ENCODE data around the gene IQCE.
A peak's percentile ranks its signal among the peaks of the same experiment; 100 is the strongest.

IQCE gene

GRCh38 chr7:2638224-2638991 lies 79.6 kb downstream of the IQCE start:
- no peak for DNase-seq (ENCODE audit: low spot score)
- ChIA-PET POLR2A (ENCODE audit: low non-redundant PET) (no interaction called here), CTCF (no interaction called here)
- H3K27ac ChIP-seq: peak overlapping the region; percentile 96
- TF ChIP-seq, protein P1, sequence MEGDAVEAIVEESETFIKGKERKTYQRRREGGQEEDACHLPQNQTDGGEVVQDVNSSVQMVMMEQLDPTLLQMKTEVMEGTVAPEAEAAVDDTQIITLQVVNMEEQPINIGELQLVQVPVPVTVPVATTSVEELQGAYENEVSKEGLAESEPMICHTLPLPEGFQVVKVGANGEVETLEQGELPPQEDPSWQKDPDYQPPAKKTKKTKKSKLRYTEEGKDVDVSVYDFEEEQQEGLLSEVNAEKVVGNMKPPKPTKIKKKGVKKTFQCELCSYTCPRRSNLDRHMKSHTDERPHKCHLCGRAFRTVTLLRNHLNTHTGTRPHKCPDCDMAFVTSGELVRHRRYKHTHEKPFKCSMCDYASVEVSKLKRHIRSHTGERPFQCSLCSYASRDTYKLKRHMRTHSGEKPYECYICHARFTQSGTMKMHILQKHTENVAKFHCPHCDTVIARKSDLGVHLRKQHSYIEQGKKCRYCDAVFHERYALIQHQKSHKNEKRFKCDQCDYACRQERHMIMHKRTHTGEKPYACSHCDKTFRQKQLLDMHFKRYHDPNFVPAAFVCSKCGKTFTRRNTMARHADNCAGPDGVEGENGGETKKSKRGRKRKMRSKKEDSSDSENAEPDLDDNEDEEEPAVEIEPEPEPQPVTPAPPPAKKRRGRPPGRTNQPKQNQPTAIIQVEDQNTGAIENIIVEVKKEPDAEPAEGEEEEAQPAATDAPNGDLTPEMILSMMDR (conservative IDR thresholded peaks at IDR 0.05; ENCODE audit: low read depth): no peak

- TF ChIP-seq, protein P1 (conservative IDR thresholded peaks at IDR 0.05; ENCODE audit: low read depth): no peak
- no peak for DNase-seq (ENCODE audit: low spot score)
- peak overlapping the region; percentile 96 for H3K27ac ChIP-seq
- CTCF ChIA-PET: interaction anchor here (0.7 kb wide), 1 partner anchor 12 kb away, joined by 3 read pairs; no protein-coding TSS in a partner anchor
- POLR2A ChIA-PET (ENCODE audit: low non-redundant PET): no interaction called here
Observed at GRCh38 chr7:2639181-2639681, 80.5 kb downstream of the IQCE start.

- CTCF ChIA-PET: interaction anchor here (0.7 kb wide), 1 partner anchor 12 kb away, joined by 3 read pairs; no protein-coding TSS in a partner anchor
- no peak for DNase-seq (ENCODE audit: low spot score)
- POLR2A ChIA-PET (ENCODE audit: low non-redundant PET): no interaction called here
- TF ChIP-seq, protein P1 (conservative IDR thresholded peaks at IDR 0.05; ENCODE audit: low read depth): no peak
- H3K27ac ChIP-seq: peak overlapping the region; percentile 96
Observed at GRCh38 chr7:2639695-2640481, 81.1 kb downstream of the IQCE start.

GRCh38 chr7:2640482-2640830 lies 81.7 kb downstream of the IQCE start:
- no peak for DNase-seq (ENCODE audit: low spot score)
- H3K27ac ChIP-seq: peak overlapping the region; percentile 96
- ChIA-PET POLR2A (ENCODE audit: low non-redundant PET) (no interaction called here), CTCF (no interaction called here)
- TF ChIP-seq, protein P1 (conservative IDR thresholded peaks at IDR 0.05; ENCODE audit: low read depth): no peak

- DNase-seq (ENCODE audit: low spot score): no peak
- CTCF ChIA-PET: no interaction called here
- TF ChIP-seq, protein P1 (conservative IDR thresholded peaks at IDR 0.05; ENCODE audit: low read depth): no peak
- peak overlapping the region; percentile 96 for H3K27ac ChIP-seq
- POLR2A ChIA-PET (ENCODE audit: low non-redundant PET): no interaction called here
Observed at GRCh38 chr7:2640846-2641316, 82.1 kb downstream of the IQCE start.
